Subcutaneous adipose tissue (tissue), 4 donors: ENCODE data around the gene OIT3. TPM values are rescaled to one million over a fixed set of nuclear protein-coding genes. Genes with fewer than 3 reads are reported as not detected.

ENCODE experiments used
- total RNA-seq, 4 donors: library from RNA; depleted of rRNA; stranded (reverse); fragments of >200 nt; gene quantifications; one replicate each; pipeline ENCODE4 v1.1.0, GENCODE V29; 2016
- TF ChIP-seq, protein P1 (sequence below): fragments of 450-650 bp; IDR thresholded peaks from one replicate; pipeline ENCODE4 v1.5.1; 2016; ENCODE audit warnings: low read depth, mild to moderate bottlenecking, control low read depth, antibody characterized with exemption, moderate library complexity

OIT3 gene
- total RNA-seq, 4 donors from 2014 or later = not detected

DNA sequence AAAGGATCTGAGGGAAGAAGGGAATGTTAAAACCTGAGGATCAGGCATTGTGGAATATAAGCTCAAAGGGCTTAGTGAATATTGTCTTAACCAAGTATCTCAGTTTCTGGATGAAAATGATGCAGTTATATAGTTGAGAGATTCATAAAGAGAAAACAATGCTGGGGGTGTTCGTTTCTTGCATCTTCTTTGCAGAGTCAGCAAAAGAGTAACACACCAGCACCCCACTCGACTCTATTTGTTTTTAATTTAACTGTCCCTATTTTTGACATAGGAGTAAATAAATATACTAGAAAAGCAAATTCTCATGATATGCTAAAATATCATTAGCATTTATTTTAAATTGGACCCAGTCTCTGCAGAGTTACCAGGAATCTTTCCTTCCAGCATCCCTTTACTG is 7.6 kb upstream of the OIT3 start:
- TF ChIP-seq, protein P1, sequence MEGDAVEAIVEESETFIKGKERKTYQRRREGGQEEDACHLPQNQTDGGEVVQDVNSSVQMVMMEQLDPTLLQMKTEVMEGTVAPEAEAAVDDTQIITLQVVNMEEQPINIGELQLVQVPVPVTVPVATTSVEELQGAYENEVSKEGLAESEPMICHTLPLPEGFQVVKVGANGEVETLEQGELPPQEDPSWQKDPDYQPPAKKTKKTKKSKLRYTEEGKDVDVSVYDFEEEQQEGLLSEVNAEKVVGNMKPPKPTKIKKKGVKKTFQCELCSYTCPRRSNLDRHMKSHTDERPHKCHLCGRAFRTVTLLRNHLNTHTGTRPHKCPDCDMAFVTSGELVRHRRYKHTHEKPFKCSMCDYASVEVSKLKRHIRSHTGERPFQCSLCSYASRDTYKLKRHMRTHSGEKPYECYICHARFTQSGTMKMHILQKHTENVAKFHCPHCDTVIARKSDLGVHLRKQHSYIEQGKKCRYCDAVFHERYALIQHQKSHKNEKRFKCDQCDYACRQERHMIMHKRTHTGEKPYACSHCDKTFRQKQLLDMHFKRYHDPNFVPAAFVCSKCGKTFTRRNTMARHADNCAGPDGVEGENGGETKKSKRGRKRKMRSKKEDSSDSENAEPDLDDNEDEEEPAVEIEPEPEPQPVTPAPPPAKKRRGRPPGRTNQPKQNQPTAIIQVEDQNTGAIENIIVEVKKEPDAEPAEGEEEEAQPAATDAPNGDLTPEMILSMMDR = no peak

DNA sequence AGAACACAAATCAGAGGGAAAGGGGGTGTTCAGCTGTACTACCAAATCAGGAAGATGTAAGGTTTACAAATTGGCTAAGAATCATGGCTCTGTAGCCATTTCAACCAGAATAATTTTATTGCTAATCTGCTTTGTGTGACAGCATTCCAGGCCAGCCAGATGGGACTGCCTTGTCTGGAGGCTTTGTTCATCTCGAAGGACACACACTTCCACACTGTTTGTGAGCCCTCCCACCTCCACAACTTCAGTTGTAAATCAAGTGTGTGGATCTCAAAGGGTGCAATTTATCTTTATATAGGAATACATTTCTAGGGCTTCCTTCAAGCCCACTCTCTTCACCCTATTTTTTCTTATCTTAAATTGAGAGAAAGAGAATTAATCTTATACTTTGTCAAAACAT is 6.9 kb upstream of the OIT3 start:
- TF ChIP-seq, protein P1 = no peak

DNA sequence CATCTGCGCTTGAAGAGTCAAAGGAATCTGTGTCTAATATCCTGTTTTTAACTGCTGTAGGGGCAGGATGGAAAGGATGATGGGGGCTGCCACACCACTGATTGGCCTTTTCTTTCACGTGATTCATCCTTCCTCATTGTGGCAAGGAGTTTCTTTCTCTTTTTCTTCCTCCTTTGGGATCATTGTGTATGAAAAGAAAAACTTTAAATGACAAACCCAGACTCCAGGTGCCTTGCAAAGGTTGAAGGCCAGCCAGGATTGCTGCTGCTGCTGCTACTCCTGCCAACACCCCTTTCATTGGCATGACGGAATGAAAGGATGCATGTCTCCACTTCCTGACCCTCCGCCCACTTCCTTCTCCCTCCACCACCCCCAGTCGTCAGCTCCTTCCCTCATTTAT is 6.5 kb upstream of the OIT3 start:
- TF ChIP-seq, protein P1 = no peak

GRCh38 chr10:72888151-72888638 is 5.3 kb upstream of the OIT3 start:
- TF ChIP-seq, protein P1 = no peak

GRCh38 chr10:72889391-72889831 is 4.1 kb upstream of the OIT3 start:
- TF ChIP-seq, protein P1 = no peak

DNA sequence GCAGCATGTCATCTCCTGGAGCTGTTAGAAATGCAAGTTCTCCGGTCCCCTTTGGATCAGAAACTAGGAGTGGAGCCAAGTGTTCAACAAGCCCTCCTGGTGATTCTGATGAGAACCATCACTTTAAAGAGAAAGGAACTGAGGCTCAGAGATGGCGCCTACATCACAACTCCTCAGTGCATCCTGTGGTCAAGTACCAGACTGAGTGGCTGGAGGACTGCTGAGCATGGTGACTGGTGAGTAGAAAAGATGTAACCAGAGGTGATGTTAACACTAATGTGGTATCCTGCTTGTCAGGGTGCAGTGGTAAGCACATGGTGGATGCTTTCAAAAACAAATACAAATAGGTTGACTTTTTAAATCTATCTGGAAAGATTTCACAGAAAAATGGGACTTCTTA is 3.5 kb upstream of the OIT3 start:
- TF ChIP-seq, protein P1 = no peak

- TF ChIP-seq, protein P1 = no peak
These were observed 1.8 kb downstream of the OIT3 start for GRCh38 chr10:72895236-72895850.
